Keratinocyte (primary cell): ENCODE measurements around the gene TLR1. TPM values are rescaled to one million over a fixed set of nuclear protein-coding genes. Genes with fewer than 3 reads are reported as not detected.

Source experiments
- DNase-seq: peaks from one replicate; pipeline ENCODE4 v3.0.0-alpha.2; 2011; ENCODE audit warnings: low read depth, missing footprints, low spot score
- FAIRE-seq: peaks from 2 replicates; lab custom pipeline; 2011; peaks lifted over from hg19 to GRCh38; lab: Jason Lieb, UNC
- H2AFZ ChIP-seq: 2 replicates; pipeline ENCODE4 v1.6.0; 2012; ENCODE audit warnings: low read length, control low read depth, inconsistent platforms; ENCODE audit not compliant: control insufficient read depth
- H3K27ac ChIP-seq: 2 replicates; pipeline ENCODE4 v1.5.1; 2011; ENCODE audit warnings: low read length; ENCODE audit not compliant: control insufficient read depth, insufficient read depth
- H3K27me3 ChIP-seq: 3 replicates; pipeline ENCODE4 v1.6.0; 2011; ENCODE audit warnings: low read length; ENCODE audit not compliant: control insufficient read depth, insufficient read depth; ENCODE audit errors: extremely low read depth
- H3K36me3 ChIP-seq, 2 experiments: 2 replicates in 1 of 2; 3 replicates in 1 of 2; pipeline ENCODE4 v1.5.1; 2011; ENCODE audit warnings: low read length in 2 of 2, mild to moderate bottlenecking in 1 of 2; ENCODE audit not compliant: control insufficient read depth in 2 of 2, insufficient read depth in 2 of 2; ENCODE audit errors: extremely low read depth in 1 of 2
- H3K4me1 ChIP-seq: 3 replicates; pipeline ENCODE4 v1.5.1; 2011; ENCODE audit warnings: low read length; ENCODE audit not compliant: control insufficient read depth, insufficient read depth; ENCODE audit errors: extremely low read depth
- H3K4me2 ChIP-seq: 3 replicates; pipeline ENCODE4 v1.6.0; 2011; ENCODE audit warnings: low read depth, low read length; ENCODE audit not compliant: control insufficient read depth, insufficient read depth; ENCODE audit errors: extremely low read depth
- H3K4me3 ChIP-seq, 3 experiments: fragments of 200-600 bp in 1 of 3; sonication (generic) in 1 of 3; 2 replicates in 2 of 3; 3 replicates in 1 of 3; pipeline ENCODE4 v1.5.1; 2011 to 2016; ENCODE audit warnings: low read length in 3 of 3, mild to moderate bottlenecking in 3 of 3, control low read depth in 2 of 3, inconsistent platforms in 1 of 3, low read depth in 1 of 3, mixed read lengths in 1 of 3, mixed run types in 1 of 3, moderate library complexity in 1 of 3; ENCODE audit not compliant: control insufficient read depth in 2 of 3, insufficient read depth in 2 of 3; ENCODE audit errors: extremely low read depth in 1 of 3
- H3K79me2 ChIP-seq: 2 replicates; pipeline ENCODE4 v1.6.0; 2012; ENCODE audit warnings: low read length; ENCODE audit not compliant: control insufficient read depth, insufficient read depth
- H3K9ac ChIP-seq: 3 replicates; pipeline ENCODE4 v1.6.0; 2011; ENCODE audit warnings: low read length; ENCODE audit not compliant: control insufficient read depth, insufficient read depth; ENCODE audit errors: extremely low read depth
- H3K9me1 ChIP-seq: 3 replicates; pipeline ENCODE4 v1.6.0; 2011; ENCODE audit warnings: low read length; ENCODE audit not compliant: control insufficient read depth, insufficient read depth; ENCODE audit errors: extremely low read depth
- H3K9me3 ChIP-seq: 2 replicates; pipeline ENCODE4 v1.5.1; 2012; ENCODE audit warnings: low read depth, low read length; ENCODE audit not compliant: control insufficient read depth
- H4K20me1 ChIP-seq: 3 replicates; pipeline ENCODE4 v1.6.0; 2011; ENCODE audit warnings: low read length; ENCODE audit not compliant: control insufficient read depth, insufficient read depth; ENCODE audit errors: extremely low read depth
- EZH2 ChIP-seq: IDR thresholded peaks from one replicate; pipeline ENCODE4 v1.6.1; 2012; ENCODE audit warnings: inconsistent platforms, mild to moderate bottlenecking, low read length, moderate library complexity
- dilution Hi-C: fragments of 300-500 bp; cut with MboI; formaldehyde crosslinking; loops from one replicate; pipeline ENCODE4 v1.7.0; 2020; ENCODE audit warnings: low sequenced_read_pairs; ENCODE audit not compliant: extremely low pct_ligation_motif_present
- polyA plus RNA-seq, 5 experiments: library from polyadenylated mRNA; depleted of rRNA in 3 of 5; stranded (reverse) in 3 of 5; stranded (forward) in 1 of 5; unstranded in 1 of 5; fragments of >200 nt; gene quantifications; 1 replicate in 1 of 5; 2 replicates in 3 of 5; 3 replicates in 1 of 5; pipeline versions ENCODE4 v1.2.1 to v1.2.3, GENCODE V29; 2011 to 2012; ENCODE audit warnings: missing spikeins in 2 of 5, low read depth in 1 of 5, low replicate concordance in 1 of 5
- TF ChIP-seq, protein P1 (sequence below), 3 experiments: IDR thresholded peaks in 1 of 3; conservative IDR thresholded peaks in 1 of 3; optimal IDR thresholded peaks in 1 of 3; 2 replicates in 2 of 3; 3 replicates in 1 of 3; pipeline versions ENCODE3 to v1.5.1; 2011; ENCODE audit warnings: low read length in 3 of 3, mild to moderate bottlenecking in 3 of 3, moderate library complexity in 2 of 3, control low read depth in 1 of 3, inconsistent platforms in 1 of 3; ENCODE audit not compliant: insufficient read depth in 2 of 3; ENCODE audit errors: extremely low read depth in 1 of 3

Gene TLR1
- polyA plus RNA-seq, 1 donor (not counting 4 experiments of a cell fraction or from before 2014, with no cell fraction given), result 0.73 TPM

DNA sequence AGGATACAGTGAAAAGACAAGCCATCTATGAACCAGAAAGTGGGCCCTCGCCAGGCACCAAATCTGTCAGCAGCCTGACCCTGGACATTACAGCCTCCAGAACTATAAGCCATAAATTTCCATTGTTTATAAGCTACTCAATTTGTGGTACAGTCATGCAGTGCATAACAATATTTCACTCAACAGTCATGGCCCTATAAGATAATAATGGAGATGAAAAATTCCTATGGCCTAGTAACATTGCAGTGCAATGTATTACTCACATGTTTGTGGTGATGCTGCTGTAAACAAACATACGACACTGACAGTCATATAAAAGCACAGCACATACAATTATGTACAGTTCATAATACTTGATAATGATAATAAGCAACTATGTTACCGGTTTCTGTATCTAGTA lies 17.1 kb upstream of the TLR1 start:
- H3K79me2 ChIP-seq, result no peaks in the 10 kb centered on the region
- H3K4me1 ChIP-seq, result peaks cover 26% of the 10 kb centered on the region
- H3K27me3 ChIP-seq, result no peaks in the 10 kb centered on the region
- FAIRE-seq, result no peak
- H3K36me3 ChIP-seq, result no peaks in the 10 kb centered on the region
- no peak overlapping the region for H3K27ac ChIP-seq
- H3K9me1 ChIP-seq, result no peaks in the 10 kb centered on the region
- no peaks in the 10 kb centered on the region for H3K9me3 ChIP-seq
- dilution Hi-C loops, result no loop called here
- H3K4me2 ChIP-seq, result no peak overlapping the region
- no peak overlapping the region for H2AFZ ChIP-seq
- no peak for DNase-seq
- TF ChIP-seq EZH2, result no peak
- TF ChIP-seq, protein P1, sequence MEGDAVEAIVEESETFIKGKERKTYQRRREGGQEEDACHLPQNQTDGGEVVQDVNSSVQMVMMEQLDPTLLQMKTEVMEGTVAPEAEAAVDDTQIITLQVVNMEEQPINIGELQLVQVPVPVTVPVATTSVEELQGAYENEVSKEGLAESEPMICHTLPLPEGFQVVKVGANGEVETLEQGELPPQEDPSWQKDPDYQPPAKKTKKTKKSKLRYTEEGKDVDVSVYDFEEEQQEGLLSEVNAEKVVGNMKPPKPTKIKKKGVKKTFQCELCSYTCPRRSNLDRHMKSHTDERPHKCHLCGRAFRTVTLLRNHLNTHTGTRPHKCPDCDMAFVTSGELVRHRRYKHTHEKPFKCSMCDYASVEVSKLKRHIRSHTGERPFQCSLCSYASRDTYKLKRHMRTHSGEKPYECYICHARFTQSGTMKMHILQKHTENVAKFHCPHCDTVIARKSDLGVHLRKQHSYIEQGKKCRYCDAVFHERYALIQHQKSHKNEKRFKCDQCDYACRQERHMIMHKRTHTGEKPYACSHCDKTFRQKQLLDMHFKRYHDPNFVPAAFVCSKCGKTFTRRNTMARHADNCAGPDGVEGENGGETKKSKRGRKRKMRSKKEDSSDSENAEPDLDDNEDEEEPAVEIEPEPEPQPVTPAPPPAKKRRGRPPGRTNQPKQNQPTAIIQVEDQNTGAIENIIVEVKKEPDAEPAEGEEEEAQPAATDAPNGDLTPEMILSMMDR (optimal IDR thresholded peaks at IDR 0.05 in 1 of 3, IDR thresholded peaks at IDR 0.05 in 1 of 3, conservative IDR thresholded peaks at IDR 0.05 in 1 of 3; ENCODE audit: extremely low read depth in 1 of 3, insufficient read depth in 2 of 3, low read length in 3 of 3), result no peak
- H3K4me3 ChIP-seq, result no peak overlapping the region
- H4K20me1 ChIP-seq, result no peaks in the 10 kb centered on the region
- no peak overlapping the region for H3K9ac ChIP-seq

DNA sequence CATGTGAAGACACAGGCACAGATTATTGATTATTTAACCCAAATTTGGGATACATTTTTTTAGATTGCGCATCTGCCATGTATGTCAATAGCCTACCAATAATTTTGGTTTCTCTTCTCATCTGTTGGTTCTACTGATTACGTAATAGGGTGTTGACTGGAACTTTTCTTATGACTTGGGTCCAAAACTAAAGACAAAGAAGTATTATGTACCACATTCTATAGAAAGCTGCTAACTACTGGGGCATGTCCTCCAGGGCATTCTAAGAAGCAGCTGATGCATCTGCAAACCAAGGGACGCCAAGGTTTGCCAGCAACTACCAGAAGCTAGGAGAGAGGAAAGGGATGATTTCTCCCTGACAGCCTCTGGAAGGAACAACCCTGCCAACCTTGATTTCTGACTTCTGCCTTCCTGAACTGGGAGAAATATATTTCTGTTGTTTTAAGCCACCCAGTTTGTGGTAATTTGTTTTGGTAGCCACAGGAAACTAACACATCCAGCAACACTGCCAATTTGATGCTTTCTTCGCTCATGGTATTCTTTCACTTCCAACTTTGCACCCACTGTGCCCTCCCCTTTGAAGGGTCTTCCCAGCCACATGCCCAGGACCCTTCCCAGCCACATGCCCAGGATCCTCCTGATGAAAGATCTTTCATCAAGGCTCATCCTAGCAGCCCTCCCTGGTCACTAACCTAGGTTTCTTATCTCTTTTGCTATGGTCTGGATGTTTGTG lies 15.9 kb upstream of the TLR1 start:
- no peak overlapping the region for H3K4me2 ChIP-seq
- H2AFZ ChIP-seq, result peak overlapping the region; percentile 61

More for the DNA sequence above, 15.9 kb upstream of the TLR1 start:
- Histone ChIP-seq H3K4me3 (no peak overlapping the region), H3K4me1 (peaks cover 26% of the 10 kb centered on the region), H3K27me3 (no peaks in the 10 kb centered on the region), H4K20me1 (no peaks in the 10 kb centered on the region), H3K9me1 (no peaks in the 10 kb centered on the region), H3K9ac (peak overlapping the region; percentile 8), H3K79me2 (no peaks in the 10 kb centered on the region), H3K36me3 (no peaks in the 10 kb centered on the region), H3K27ac (no peak overlapping the region), H3K9me3 (no peaks in the 10 kb centered on the region)
- dilution Hi-C loops, result no loop called here
- FAIRE-seq (peak; percentile 43), DNase-seq (no peak)
- TF ChIP-seq, protein P1 (optimal IDR thresholded peaks at IDR 0.05 in 1 of 3, IDR thresholded peaks at IDR 0.05 in 1 of 3, conservative IDR thresholded peaks at IDR 0.05 in 1 of 3; ENCODE audit: extremely low read depth in 1 of 3, insufficient read depth in 2 of 3, low read length in 3 of 3), result no peak
- TF ChIP-seq EZH2, result no peak
